ENCODE data around the gene OR2H2. TPM values are rescaled to one million over a fixed set of nuclear protein-coding genes. Genes with fewer than 3 reads are reported as not detected.

OR2H2 gene
- total RNA-seq, 2 donors from 2014 or later = not detected

DNA sequence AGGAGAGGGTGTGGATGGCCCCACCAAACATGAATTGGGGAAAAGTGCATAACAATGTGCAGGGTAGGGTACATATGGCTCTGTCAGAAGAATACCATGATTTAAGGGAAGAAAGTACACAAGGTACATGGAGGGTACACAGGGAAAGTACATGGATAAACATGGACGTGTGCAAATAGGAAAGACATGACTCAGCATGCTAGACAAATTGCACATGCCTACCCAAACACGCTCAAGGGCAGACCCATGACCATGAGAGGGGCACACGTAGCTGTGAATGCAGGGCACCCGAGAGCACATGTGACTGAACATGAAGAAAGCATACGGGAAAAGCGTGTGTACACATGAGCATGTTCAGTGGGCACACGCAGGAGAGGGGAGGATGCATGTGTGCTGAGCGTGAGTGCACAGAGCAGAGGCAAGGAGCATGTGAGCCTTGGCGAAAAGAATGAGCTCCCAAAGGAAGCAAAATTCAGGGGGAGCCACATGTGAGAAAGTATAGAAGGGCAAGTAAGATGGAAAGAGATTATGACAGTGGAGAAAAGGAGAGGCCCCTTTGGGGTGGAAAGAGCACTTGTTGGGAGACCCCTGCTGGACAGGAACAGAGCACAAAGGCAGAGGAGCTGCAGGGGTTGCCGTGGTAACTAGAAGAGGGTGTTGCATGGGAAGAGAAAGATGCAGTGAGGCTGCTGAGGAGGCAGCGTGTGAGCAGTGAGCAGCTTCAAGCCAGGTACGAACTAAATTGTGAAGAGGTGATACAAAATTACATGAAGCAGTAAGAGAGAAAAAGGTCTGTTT is 17.8 kb downstream of the OR2H2 start:
- H3K9me3 ChIP-seq (ENCODE audit: control insufficient read depth, low read length, poor library complexity, severe bottlenecking) = no peaks in the 10 kb centered on the region
- no peak for DNase-seq
- ATAC-seq = no peak
- Mint-ChIP-seq H3K27me3 (no peaks in the 10 kb centered on the region), H3K4me1 (peaks cover 20% of the 10 kb centered on the region), H3K36me3 (ENCODE audit: low read depth) (peaks cover 27% of the 10 kb centered on the region), H3K27ac (peak overlapping the region; percentile 74), H3K4me3 (no peak overlapping the region)

DNA sequence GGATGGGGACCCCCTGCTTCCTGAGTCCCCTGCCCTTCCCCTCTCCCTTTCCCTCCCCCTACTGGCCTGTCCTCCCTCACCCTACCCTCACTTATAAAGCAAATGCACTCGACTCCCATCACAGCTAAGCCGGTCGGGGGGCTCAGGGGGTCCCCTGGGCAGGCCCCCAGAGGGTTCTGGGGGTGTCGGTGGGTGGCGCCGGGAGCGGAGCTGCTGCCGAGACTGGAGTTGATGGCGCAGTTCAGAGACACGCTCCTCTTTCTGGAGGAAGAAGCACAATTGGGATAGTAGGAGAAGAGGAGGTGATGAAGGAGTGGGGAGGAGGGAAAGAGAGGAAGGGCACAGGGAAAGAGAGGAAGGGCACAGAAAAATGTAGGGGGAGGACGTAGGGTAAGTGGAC is 18.5 kb downstream of the OR2H2 start:
- Mint-ChIP-seq H3K36me3 (ENCODE audit: low read depth) (peaks cover 31% of the 10 kb centered on the region), H3K27ac (peak overlapping the region; percentile 74), H3K4me3 (no peak overlapping the region), H3K27me3 (no peaks in the 10 kb centered on the region), H3K4me1 (peaks cover 22% of the 10 kb centered on the region)
- DNase-seq (no peak), ATAC-seq (no peak)
- no peaks in the 10 kb centered on the region for H3K9me3 ChIP-seq (ENCODE audit: control insufficient read depth, low read length, poor library complexity, severe bottlenecking)

DNA sequence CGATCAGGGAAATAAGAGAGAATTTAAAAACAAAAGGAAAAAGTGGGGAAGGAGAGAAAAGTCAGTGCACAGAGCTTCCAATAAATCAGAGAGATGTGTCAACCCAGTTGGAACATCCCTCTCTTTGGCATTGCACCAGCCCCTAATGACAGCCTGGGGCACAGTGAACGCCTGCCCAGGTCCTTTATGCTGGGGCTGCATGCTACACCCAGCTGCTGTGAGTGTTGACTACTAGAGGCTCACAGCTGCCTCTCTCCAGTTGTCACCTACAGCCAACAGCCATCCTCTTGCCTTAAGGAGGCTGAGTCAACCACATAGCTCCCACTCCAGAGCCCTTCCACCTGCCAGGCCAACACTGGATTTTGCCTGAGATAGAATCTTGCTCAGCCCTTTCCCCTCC is 19.0 kb downstream of the OR2H2 start:
- DNase-seq (no peak), ATAC-seq (no peak)
- peak overlapping the region; percentile 74 for H3K27ac Mint-ChIP-seq
- peaks cover 32% of the 10 kb centered on the region for H3K36me3 Mint-ChIP-seq (ENCODE audit: low read depth)
- peaks cover 22% of the 10 kb centered on the region for H3K4me1 Mint-ChIP-seq
- no peaks in the 10 kb centered on the region for H3K9me3 ChIP-seq (ENCODE audit: control insufficient read depth, low read length, poor library complexity, severe bottlenecking)
- no peaks in the 10 kb centered on the region for H3K27me3 Mint-ChIP-seq
- no peak overlapping the region for H3K4me3 Mint-ChIP-seq

DNA sequence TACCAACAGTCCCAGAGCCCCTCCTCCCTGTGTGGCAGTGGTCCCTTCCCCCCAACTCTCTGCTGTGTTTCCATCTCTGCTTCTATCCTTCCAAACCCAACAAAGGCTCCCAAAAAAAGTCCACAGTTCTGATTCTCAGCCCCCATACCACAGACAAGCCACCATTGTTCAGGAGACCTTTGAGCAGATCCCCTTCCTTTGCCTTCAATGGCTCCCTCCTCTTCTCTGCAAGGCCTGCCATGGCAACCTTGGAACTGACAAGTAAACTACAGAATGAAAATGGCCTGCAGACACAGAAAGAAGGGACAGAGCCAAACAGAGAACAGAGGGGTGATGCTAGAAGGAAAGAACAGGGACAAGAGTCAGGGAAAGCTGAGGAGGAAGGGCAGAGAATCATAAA is 23.2 kb downstream of the OR2H2 start:
- DNase-seq (no peak), ATAC-seq (no peak)
- Mint-ChIP-seq H3K27ac (peak overlapping the region; percentile 74), H3K36me3 (ENCODE audit: low read depth) (peaks cover 30% of the 10 kb centered on the region), H3K4me1 (peaks cover 19% of the 10 kb centered on the region), H3K4me3 (no peak overlapping the region), H3K27me3 (no peaks in the 10 kb centered on the region)
- no peaks in the 10 kb centered on the region for H3K9me3 ChIP-seq (ENCODE audit: control insufficient read depth, low read length, poor library complexity, severe bottlenecking)

DNA sequence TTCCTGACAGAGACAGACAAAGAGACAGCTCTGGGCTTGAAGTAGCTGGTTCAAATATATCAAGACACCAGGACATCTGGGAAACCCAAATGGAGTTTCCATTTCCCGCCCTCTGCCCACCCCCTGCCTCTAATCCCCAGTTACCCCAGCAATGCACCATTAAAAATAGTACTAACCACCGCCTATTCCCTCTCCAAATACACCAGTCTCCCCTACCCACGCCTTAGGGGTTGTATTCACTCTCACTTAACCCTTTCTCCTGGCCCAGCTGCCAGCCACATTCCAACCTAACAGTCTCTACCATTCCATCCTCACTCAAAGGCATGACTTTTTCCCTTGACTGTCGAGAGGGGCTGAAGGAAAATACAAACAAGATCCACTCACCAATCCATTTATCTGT is 25.6 kb downstream of the OR2H2 start:
- Mint-ChIP-seq H3K4me3 (no peak overlapping the region), H3K27ac (peak overlapping the region; percentile 57), H3K36me3 (ENCODE audit: low read depth) (peaks cover 30% of the 10 kb centered on the region), H3K4me1 (peaks cover 16% of the 10 kb centered on the region), H3K27me3 (no peaks in the 10 kb centered on the region)
- no peaks in the 10 kb centered on the region for H3K9me3 ChIP-seq (ENCODE audit: control insufficient read depth, low read length, poor library complexity, severe bottlenecking)
- DNase-seq = no peak
- no peak for ATAC-seq

DNA sequence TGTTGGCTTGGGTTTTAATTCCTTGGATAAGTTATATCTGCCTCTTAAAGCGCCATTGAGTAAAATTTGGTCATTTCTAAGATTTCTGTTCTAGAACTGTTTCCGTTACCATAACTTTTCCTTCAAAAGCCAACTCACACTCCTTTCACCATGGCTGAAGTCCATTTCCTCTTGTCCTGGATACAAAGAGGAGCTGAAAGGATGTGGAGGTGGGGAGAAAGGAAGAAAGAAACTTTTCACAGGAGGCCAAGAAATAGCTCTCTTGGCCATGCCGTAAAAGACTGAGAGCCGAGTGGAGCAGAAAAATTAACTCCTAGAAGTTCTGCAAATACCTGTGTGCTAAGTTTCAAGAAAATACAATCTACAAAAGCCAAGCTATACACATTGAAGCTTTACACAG is 26.5 kb downstream of the OR2H2 start:
- Mint-ChIP-seq H3K27me3 (no peaks in the 10 kb centered on the region), H3K4me1 (peaks cover 14% of the 10 kb centered on the region), H3K4me3 (no peak overlapping the region), H3K36me3 (ENCODE audit: low read depth) (peaks cover 29% of the 10 kb centered on the region), H3K27ac (no peak overlapping the region)
- DNase-seq (no peak), ATAC-seq (no peak)
- no peaks in the 10 kb centered on the region for H3K9me3 ChIP-seq (ENCODE audit: control insufficient read depth, low read length, poor library complexity, severe bottlenecking)

DNA sequence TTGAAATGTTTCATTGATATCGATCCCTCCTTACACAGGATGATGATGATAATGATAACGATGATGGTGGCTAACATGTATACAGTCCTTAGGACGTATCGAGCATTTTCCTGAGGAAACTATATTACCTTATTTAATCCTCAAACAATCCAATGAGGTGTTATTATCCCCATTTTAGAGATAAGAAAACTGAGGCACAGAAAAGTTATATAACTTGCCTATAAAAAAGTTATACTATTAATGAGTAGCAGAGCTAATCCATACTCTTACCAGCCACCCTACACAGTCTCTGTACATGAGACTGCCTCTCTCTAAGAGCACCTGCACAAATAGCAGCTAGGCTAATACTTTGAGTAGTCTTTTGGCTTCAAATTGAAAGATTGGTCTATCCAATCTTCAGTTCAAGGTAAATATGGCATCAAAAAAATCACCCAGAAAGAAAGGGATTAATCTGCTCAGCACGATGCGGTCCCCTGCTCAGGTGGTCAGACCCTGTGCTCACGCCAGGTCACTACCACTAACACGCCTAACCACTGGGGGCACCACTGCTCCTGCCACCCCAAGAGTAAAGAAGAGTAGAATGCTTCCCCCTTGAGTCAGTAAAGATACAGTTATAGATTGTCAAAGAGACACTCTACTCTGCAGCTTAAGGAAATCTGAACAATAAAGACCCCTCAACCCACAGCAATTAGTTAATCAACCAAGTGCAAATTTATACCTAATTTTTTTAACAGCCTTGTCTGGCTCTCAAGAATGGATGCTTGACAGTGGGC is 33.0 kb downstream of the OR2H2 start:
- ATAC-seq (no peak), DNase-seq (no peak)
- H3K27me3 Mint-ChIP-seq = no peaks in the 10 kb centered on the region
- no peak overlapping the region for H3K4me3 Mint-ChIP-seq
- H3K9me3 ChIP-seq (ENCODE audit: control insufficient read depth, low read length, poor library complexity, severe bottlenecking) = no peaks in the 10 kb centered on the region
- peaks cover 15% of the 10 kb centered on the region for H3K4me1 Mint-ChIP-seq
- peaks cover 23% of the 10 kb centered on the region for H3K36me3 Mint-ChIP-seq (ENCODE audit: low read depth)
- H3K27ac Mint-ChIP-seq = no peak overlapping the region

DNA sequence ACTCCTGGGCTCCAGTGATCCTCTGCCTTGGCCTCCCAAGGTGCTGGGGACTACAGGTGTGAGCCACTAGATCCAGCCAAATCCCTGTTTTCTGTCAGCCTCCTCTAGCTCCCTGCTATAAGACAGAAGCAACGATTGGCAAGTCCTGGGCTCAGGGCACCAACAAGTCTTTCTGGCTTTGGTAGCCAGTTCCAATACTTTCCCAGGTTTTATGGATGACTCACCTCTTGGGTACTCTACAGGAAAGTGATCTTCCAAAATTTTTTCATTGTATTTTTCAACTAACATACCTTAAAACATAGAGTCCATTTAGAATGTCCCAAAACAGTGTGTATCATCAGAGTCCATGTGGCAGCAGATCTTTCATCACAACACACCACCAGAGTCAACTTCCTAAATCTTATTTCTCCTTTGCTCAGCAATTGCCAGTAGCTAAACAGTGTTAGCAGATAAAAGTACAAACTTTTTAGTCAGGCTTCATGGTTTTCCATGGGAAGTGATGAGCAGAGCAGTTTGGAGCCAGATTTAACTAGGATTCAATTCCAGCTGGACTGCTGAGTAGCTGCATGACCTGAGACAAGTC is 34.7 kb downstream of the OR2H2 start:
- Mint-ChIP-seq H3K4me1 (peaks cover 24% of the 10 kb centered on the region), H3K4me3 (no peak overlapping the region), H3K27me3 (no peaks in the 10 kb centered on the region), H3K27ac (peak overlapping the region; percentile 86), H3K36me3 (ENCODE audit: low read depth) (peaks cover 24% of the 10 kb centered on the region)
- DNase-seq (no peak), ATAC-seq (no peak)
- no peaks in the 10 kb centered on the region for H3K9me3 ChIP-seq (ENCODE audit: control insufficient read depth, low read length, poor library complexity, severe bottlenecking)

DNA sequence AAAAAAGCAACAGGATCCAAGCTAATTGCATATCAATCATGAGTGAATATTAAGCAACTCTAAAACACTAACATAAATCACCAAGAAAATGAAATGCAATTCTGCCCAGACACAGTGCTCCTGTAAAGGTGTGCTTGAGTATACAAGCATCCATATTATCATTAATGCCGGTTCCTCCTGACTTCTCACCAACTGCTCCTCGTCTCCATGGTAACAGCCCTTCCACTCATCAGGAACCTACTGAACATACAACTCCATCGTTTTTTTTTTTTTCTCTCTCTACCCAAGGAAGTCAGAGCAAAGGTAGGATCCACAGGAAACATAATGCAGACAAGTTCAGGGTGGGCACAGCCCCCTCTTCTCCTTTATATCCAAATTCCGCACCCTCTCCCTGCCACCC is 35.7 kb downstream of the OR2H2 start:
- no peak for ATAC-seq

DNA sequence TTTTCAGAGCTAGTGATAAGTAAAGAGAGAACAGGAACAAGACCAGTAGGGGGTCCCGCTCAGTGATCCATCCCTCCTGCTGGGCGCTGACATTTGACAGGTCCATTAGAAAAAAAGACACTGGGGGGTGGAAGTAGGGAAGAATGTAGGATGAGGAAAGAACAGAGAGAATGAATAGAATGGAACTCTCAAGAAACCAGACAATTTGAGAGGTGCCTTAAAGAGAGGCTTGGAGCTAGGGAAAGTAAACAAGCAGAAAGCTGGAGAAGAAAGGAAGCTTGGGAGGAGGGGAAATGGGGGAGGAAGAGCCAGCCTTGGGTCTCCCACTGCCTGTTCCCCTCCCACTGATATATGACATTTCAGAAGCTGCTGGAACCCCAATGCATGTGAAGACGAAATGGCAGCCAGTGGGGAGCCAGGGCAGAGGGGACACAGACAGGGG is 39.6 kb downstream of the OR2H2 start:
- peaks cover 24% of the 10 kb centered on the region for H3K36me3 Mint-ChIP-seq (ENCODE audit: low read depth)
- no peaks in the 10 kb centered on the region for H3K27me3 Mint-ChIP-seq
- H3K4me1 Mint-ChIP-seq = peaks cover 50% of the 10 kb centered on the region
- H3K27ac Mint-ChIP-seq = peak overlapping the region; percentile 77
- no peak overlapping the region for H3K4me3 Mint-ChIP-seq
- H3K9me3 ChIP-seq (ENCODE audit: control insufficient read depth, low read length, poor library complexity, severe bottlenecking) = no peaks in the 10 kb centered on the region
- DNase-seq = no peak
- no peak for ATAC-seq

More for the DNA sequence above, 35.7 kb downstream of the OR2H2 start:
- Mint-ChIP-seq H3K27ac (peak overlapping the region; percentile 86), H3K27me3 (no peaks in the 10 kb centered on the region), H3K36me3 (ENCODE audit: low read depth) (peaks cover 24% of the 10 kb centered on the region), H3K4me1 (peaks cover 30% of the 10 kb centered on the region), H3K4me3 (no peak overlapping the region)
- DNase-seq = no peak
- H3K9me3 ChIP-seq (ENCODE audit: control insufficient read depth, low read length, poor library complexity, severe bottlenecking) = no peaks in the 10 kb centered on the region

DNA sequence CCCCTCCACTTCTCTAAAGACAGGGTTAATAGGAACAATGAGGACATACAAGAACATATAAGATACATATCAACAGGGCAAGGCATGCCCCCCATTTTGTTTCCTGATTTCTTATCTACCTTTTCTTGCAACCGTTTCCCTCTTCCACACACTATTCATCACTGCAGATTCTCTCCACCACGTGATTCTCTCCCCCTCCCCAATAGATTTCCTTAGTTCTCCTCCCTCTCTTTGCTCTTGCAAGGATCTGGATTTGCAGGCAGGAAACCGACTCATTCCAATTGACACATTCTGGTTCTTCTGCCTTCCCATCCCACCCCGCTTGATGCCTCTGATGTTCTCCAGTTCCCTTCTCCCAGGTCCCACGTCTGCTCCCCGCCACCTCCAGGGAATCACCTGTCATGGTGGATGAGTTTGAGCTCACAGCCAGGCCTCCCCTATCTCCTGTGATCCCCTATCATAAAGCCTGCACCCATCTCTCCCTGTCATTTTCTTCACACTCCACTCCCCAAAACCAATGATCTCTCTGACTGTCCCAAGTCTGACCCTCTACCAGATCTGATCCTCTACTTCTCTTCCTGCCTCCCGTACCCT is 40.5 kb downstream of the OR2H2 start:
- H3K27ac Mint-ChIP-seq = peak overlapping the region; percentile 77

DNA sequence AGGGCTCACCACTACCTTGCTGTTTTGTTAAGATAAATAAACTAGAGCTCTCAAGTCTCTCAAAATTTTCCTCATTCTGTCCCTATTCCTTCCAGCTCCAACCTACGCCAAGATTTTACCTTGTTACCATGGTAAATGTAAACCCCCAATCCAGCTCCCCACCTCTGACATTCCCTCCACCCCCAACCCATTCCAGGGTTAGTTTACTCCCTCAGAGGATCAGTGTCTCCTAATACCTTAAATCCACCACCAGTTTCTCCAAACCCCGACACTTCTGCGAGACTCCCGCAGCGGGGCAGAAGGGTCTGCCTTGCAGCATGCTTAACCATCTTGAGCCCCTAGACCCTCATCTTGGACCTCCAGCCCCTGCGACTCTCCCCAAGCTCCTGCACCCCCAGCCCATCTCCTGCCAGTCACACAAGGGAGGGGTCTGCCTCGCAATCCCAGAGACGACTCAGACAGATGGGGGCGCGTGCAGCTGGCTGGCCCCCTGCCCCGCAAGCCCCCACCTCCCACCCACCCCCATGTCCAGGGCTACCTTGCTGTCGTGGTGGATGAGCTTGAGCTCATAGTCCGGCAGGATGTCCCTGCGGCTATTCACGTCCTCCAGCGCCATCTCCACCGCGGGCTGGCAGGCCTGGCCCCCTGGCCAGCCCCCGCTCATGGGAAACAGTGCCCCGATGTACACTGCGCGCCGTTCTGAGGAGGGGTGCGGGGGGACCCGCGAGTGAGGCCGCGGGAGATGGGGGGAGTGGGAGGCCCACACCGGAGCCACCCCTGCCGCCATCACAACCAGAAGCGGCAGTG is 42.2 kb downstream of the OR2H2 start:
- Mint-ChIP-seq H3K4me1 (peaks cover 63% of the 10 kb centered on the region), H3K4me3 (peak overlapping the region; percentile 98), H3K36me3 (ENCODE audit: low read depth) (peaks cover 17% of the 10 kb centered on the region), H3K27ac (peak overlapping the region; percentile 77), H3K27me3 (no peaks in the 10 kb centered on the region)
- H3K9me3 ChIP-seq (ENCODE audit: control insufficient read depth, low read length, poor library complexity, severe bottlenecking) = no peaks in the 10 kb centered on the region
- no peak for ATAC-seq
- DNase-seq = no peak

More for the DNA sequence above, 40.5 kb downstream of the OR2H2 start:
- ATAC-seq = no peak
- no peaks in the 10 kb centered on the region for H3K9me3 ChIP-seq (ENCODE audit: control insufficient read depth, low read length, poor library complexity, severe bottlenecking)
- no peak overlapping the region for H3K4me3 Mint-ChIP-seq
- DNase-seq = no peak
- H3K36me3 Mint-ChIP-seq (ENCODE audit: low read depth) = peaks cover 21% of the 10 kb centered on the region
- no peaks in the 10 kb centered on the region for H3K27me3 Mint-ChIP-seq
- H3K4me1 Mint-ChIP-seq = peaks cover 51% of the 10 kb centered on the region

Data from T-helper 17 cell (primary cell).